Uterus (tissue), 4 donors: Measurements from ENCODE around the gene SMG5. TPM values are rescaled to one million over a fixed set of nuclear protein-coding genes. Genes with fewer than 3 reads are reported as not detected.
A peak's percentile ranks its signal among the peaks of the same experiment; 100 is the strongest.

Source experiments
- DNase-seq, 2 donors: peaks; one replicate each; pipeline ENCODE4 v3.0.0-alpha.2; 2019 to 2020
- H3K27ac ChIP-seq, 2 donors: fragments of 200-600 bp; sonication (generic); 1 replicate in 1 of 2; 2 replicates in 1 of 2; pipeline ENCODE4 v1.5.1; 2016 to 2018
- H3K27me3 ChIP-seq, 2 donors: fragments of 200-600 bp; sonication (generic); one replicate each; pipeline ENCODE4 v1.5.1; 2018 to 2019; ENCODE audit warnings: control low read depth in 1 of 2
- H3K36me3 ChIP-seq, 2 donors: fragments of 200-600 bp; sonication (generic); one replicate each; pipeline ENCODE4 v1.5.1; 2019; ENCODE audit warnings: control low read depth in 1 of 2
- H3K4me1 ChIP-seq, 2 donors: fragments of 200-600 bp; sonication (generic); one replicate each; pipeline ENCODE4 v1.5.1; 2018 to 2019; ENCODE audit warnings: control low read depth in 1 of 2
- H3K4me3 ChIP-seq, 2 donors: fragments of 200-600 bp; sonication (generic); 1 replicate in 1 of 2; 2 replicates in 1 of 2; pipeline ENCODE4 v1.5.1; 2018 to 2019; ENCODE audit warnings: mild to moderate bottlenecking in 1 of 2
- H3K9me3 ChIP-seq, 2 donors: fragments of 200-600 bp; sonication (generic); one replicate each; pipeline ENCODE4 v1.5.1; 2019; ENCODE audit warnings: control low read depth in 1 of 2
- CTCF ChIP-seq, 4 experiments: fragments of 200-600 bp in 2 of 4; fragments of 450-650 bp in 2 of 4; sonication (generic) in 2 of 4; IDR thresholded peaks; one replicate each; pipeline ENCODE4 v1.5.1; 2016 to 2019; ENCODE audit warnings: antibody characterized with exemption in 4 of 4, mild to moderate bottlenecking in 2 of 4, moderate library complexity in 1 of 4
- POLR2A ChIP-seq, 2 donors: fragments of 450-650 bp; IDR thresholded peaks; one replicate each; pipeline ENCODE4 v1.6.1; 2016; ENCODE audit warnings: antibody characterized with exemption in 2 of 2, mild to moderate bottlenecking in 1 of 2, moderate library complexity in 1 of 2
- intact Hi-C: fragments of 100-400 bp; cut with DNase I; formaldehyde crosslinking; loops from one replicate; pipeline ENCODE4 v1.15.1; 2023; ENCODE audit warnings: low total_unique reads
- total RNA-seq, 4 donors: library from RNA; depleted of rRNA in 3 of 4; stranded (reverse); fragments of >200 nt in 3 of 4; gene quantifications; one replicate each; pipeline versions ENCODE4 v1.1.0 to v1.2.4, GENCODE V29; 2014 to 2023
- donor health status: DM: yes; HTN: yes; CAD: no.

Gene SMG5
- total RNA-seq, 4 donors from 2014 or later = 8.8 to 68.8 (median 39.0) TPM

- no peaks in the 10 kb centered on the region for H3K27me3 ChIP-seq
- H3K4me3 ChIP-seq = peak overlapping the region; percentile 98 to 99
- peaks cover 0 to 7% of the 10 kb centered on the region in 2 donors for H3K4me1 ChIP-seq
- peak overlapping the region; percentile 92 to 93 for H3K27ac ChIP-seq
- H3K36me3 ChIP-seq = no peaks in the 10 kb centered on the region
- no peak for TF ChIP-seq POLR2A (IDR thresholded peaks at IDR 0.05)
- TF ChIP-seq CTCF (IDR thresholded peaks at IDR 0.05) = no peak
- no peaks in the 10 kb centered on the region for H3K9me3 ChIP-seq
- intact Hi-C loops = no loop called here
- no peak for DNase-seq
Measured at GRCh38 chr1:156281693-156282478, 739 bp downstream of the SMG5 start.

- no peaks in the 10 kb centered on the region for H3K9me3 ChIP-seq
- DNase-seq = no peak
- H3K27ac ChIP-seq = peak overlapping the region in 1 of 2 donors; percentile 93
- no peaks in the 10 kb centered on the region for H3K27me3 ChIP-seq
- TF ChIP-seq CTCF (IDR thresholded peaks at IDR 0.05) = no peak
- no peak for TF ChIP-seq POLR2A (IDR thresholded peaks at IDR 0.05)
- H3K4me3 ChIP-seq = peak overlapping the region; percentile 98 to 99
- peaks cover 0 to 7% of the 10 kb centered on the region in 2 donors for H3K4me1 ChIP-seq
- no peaks in the 10 kb centered on the region for H3K36me3 ChIP-seq
- intact Hi-C loops = no loop called here
Measured at GRCh38 chr1:156281281-156281680, 1.3 kb downstream of the SMG5 start.

- no peak overlapping the region for H3K4me3 ChIP-seq
- no peaks in the 10 kb centered on the region for H3K9me3 ChIP-seq
- no peak overlapping the region for H3K27ac ChIP-seq
- intact Hi-C loops = no loop called here
- no peaks in the 10 kb centered on the region for H3K27me3 ChIP-seq
- no peak for TF ChIP-seq CTCF (IDR thresholded peaks at IDR 0.05)
- no peak for TF ChIP-seq POLR2A (IDR thresholded peaks at IDR 0.05)
- no peaks in the 10 kb centered on the region for H3K36me3 ChIP-seq
- peaks cover 0 to 7% of the 10 kb centered on the region in 2 donors for H3K4me1 ChIP-seq
- DNase-seq = no peak
Measured at GRCh38 chr1:156279837-156280236, 2.8 kb downstream of the SMG5 start.

GRCh38 chr1:156276966-156277381, 5.7 kb downstream of the SMG5 start:
- DNase-seq = no peak
- Histone ChIP-seq H3K36me3 (no peaks in the 10 kb centered on the region), H3K4me1 (peaks cover 0 to 7% of the 10 kb centered on the region in 2 donors), H3K27me3 (no peaks in the 10 kb centered on the region), H3K9me3 (no peaks in the 10 kb centered on the region), H3K4me3 (no peak overlapping the region), H3K27ac (no peak overlapping the region)
- intact Hi-C loops = no loop called here
- no peak for TF ChIP-seq CTCF (IDR thresholded peaks at IDR 0.05)
- no peak for TF ChIP-seq POLR2A (IDR thresholded peaks at IDR 0.05)

- intact Hi-C loops = no loop called here
- Histone ChIP-seq H3K9me3 (no peaks in the 10 kb centered on the region), H3K4me1 (peaks cover 0 to 6% of the 10 kb centered on the region in 2 donors), H3K27ac (no peak overlapping the region), H3K4me3 (no peak overlapping the region), H3K27me3 (no peaks in the 10 kb centered on the region), H3K36me3 (no peaks in the 10 kb centered on the region)
- no peak for TF ChIP-seq POLR2A (IDR thresholded peaks at IDR 0.05)
- no peak for TF ChIP-seq CTCF (IDR thresholded peaks at IDR 0.05)
- no peak for DNase-seq
Measured at GRCh38 chr1:156276532-156276931, 6.1 kb downstream of the SMG5 start.
